Activated naive CD8-positive, alpha-beta T cell treated with anti-CD3 and anti-CD28 coated beads, Interleukin-2, amount 50 U/mL, for 16 hours (primary cell): Measurements from ENCODE around the gene PI4KA.
"Not testable (repeated sequence)": the region's sequence is repeated elsewhere in the genome, so short reads cannot be mapped to it uniquely, and the experiment has no call there.

Experiments used
- DNase-seq: peaks from one replicate; pipeline ENCODE4 v3.0.0-alpha.2; 2020; ENCODE audit warnings: low read depth, low spot score

PI4KA gene

GRCh38 chr22:20749453-20749852 lies 109.2 kb downstream of the PI4KA start:
- DNase-seq: no peak

GRCh38 chr22:20748731-20749428 lies 109.7 kb downstream of the PI4KA start:
- DNase-seq: no peak

GRCh38 chr22:20748082-20748481 lies 110.5 kb downstream of the PI4KA start:
- no peak for DNase-seq

- DNase-seq: no peak
Observed at GRCh38 chr22:20747223-20747622, 111.4 kb downstream of the PI4KA start.

GRCh38 chr22:20746431-20747189 lies 112.0 kb downstream of the PI4KA start:
- DNase-seq: no peak

- no peak for DNase-seq
Observed at GRCh38 chr22:20745119-20745518, 113.5 kb downstream of the PI4KA start.

GRCh38 chr22:20744456-20744855 lies 114.2 kb downstream of the PI4KA start:
- no peak for DNase-seq

- DNase-seq: no peak
Observed at GRCh38 chr22:20742764-20743163, 115.8 kb downstream of the PI4KA start.

- no peak for DNase-seq
Observed at GRCh38 chr22:20741634-20742581, 116.7 kb downstream of the PI4KA start.

GRCh38 chr22:20741008-20741633 lies 117.5 kb downstream of the PI4KA start:
- DNase-seq: no peak

- no peak for DNase-seq
Observed at GRCh38 chr22:20740222-20740951, 118.2 kb downstream of the PI4KA start.

GRCh38 chr22:20738394-20739089 lies 120.1 kb downstream of the PI4KA start:
- no peak for DNase-seq

GRCh38 chr22:20736891-20737290 lies 121.7 kb downstream of the PI4KA start:
- not testable (repeated sequence) for DNase-seq

- not testable (repeated sequence) for DNase-seq
Observed at GRCh38 chr22:20735356-20736162, 123.1 kb downstream of the PI4KA start.

GRCh38 chr22:20732431-20732830 lies 126.2 kb downstream of the PI4KA start:
- DNase-seq: not testable (repeated sequence)

GRCh38 chr22:20729194-20729593 lies 129.4 kb downstream of the PI4KA start:
- DNase-seq: no peak

- DNase-seq: no peak
Observed at GRCh38 chr22:20728523-20729190, 130.0 kb downstream of the PI4KA start.

GRCh38 chr22:20727118-20728015 lies 131.2 kb downstream of the PI4KA start:
- no peak for DNase-seq
